HG02678 (cell line): ENCODE measurements around the gene TRNAU1AP.

ENCODE experiments used
- ATAC-seq: cut with Tn5 transposase; IDR thresholded peaks from one replicate; pipeline ENCODE4 v1.9.1; 2021; ENCODE audit warnings: mild to moderate bottlenecking, moderate library complexity; ENCODE audit not compliant: unreplicated experiment

TRNAU1AP gene

GRCh38 chr1:28604411-28604810 lies 51.5 kb downstream of the TRNAU1AP start:
- no peak for ATAC-seq

DNA sequence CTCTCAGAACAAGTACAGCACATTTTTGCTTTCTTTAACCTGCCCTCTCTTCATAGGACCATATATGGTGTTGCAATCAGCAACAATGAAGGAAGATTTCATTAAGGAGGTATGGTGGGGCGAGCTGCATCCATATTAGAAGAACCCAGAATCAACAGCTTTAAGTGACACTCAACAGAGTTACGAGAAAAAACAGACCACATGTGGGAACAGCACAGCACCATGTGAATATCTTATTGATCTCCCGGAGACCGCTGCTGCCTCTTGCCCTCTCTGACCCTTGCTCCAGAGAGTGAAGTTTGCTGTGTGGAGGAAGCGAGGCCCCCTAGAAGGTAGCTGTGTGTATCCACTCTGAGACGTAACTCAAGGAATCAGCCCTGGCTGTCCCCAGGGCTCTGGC lies 52.1 kb downstream of the TRNAU1AP start:
- ATAC-seq = no peak

DNA sequence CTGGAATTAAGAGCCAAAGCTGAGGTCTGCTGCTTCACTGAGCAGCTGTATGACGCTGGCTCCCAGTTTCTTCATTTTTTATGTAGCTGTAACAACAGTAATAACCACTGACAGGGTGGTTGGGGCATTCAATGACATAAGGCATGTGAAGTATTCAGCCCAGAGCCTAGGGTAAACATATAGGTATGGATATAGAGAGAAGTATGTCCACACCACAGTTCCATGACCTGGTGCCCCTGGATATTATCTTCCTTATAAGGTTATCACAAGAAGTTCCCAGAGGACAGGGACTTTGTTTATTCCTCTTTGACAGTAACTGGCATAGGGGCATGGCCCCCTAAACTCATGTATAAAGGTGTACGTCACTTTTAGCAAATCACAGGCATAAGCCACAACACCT lies 53.9 kb downstream of the TRNAU1AP start:
- ATAC-seq = no peak

DNA sequence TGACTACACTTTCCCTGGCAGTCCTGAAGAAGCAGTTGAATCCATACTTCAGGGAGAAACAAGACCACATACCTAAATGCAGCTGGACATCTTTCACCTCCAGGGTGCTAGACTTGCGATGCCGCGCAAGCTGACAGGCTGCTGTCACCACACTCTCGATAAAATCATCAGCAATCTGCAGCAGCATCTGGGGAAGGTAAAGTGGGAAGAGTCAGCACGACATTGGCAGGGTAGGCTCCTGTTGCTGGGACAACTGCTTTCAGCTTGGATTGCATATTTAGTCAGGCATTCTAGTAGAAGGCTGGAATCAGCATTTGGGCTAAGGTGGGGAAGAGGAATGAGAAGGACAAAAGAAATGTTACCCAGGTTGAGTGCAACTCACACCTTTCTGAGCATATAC lies 60.3 kb downstream of the TRNAU1AP start:
- ATAC-seq = no peak
